Keratinocyte (primary cell): ENCODE measurements around the gene PCAT6.

Experiments used
- CTCF ChIP-seq, 3 experiments: IDR thresholded peaks in 1 of 3; conservative IDR thresholded peaks in 1 of 3; optimal IDR thresholded peaks in 1 of 3; 2 replicates in 2 of 3; 3 replicates in 1 of 3; pipeline versions ENCODE3 to v1.5.1; 2011; ENCODE audit warnings: low read length in 3 of 3, mild to moderate bottlenecking in 3 of 3, moderate library complexity in 2 of 3, control low read depth in 1 of 3, inconsistent platforms in 1 of 3; ENCODE audit not compliant: insufficient read depth in 2 of 3; ENCODE audit errors: extremely low read depth in 1 of 3
- EZH2 ChIP-seq: IDR thresholded peaks from one replicate; pipeline ENCODE4 v1.6.1; 2012; ENCODE audit warnings: inconsistent platforms, mild to moderate bottlenecking, low read length, moderate library complexity

GRCh38 chr1:202858331-202858730 is 47.6 kb downstream of the PCAT6 start:
- TF ChIP-seq CTCF (optimal IDR thresholded peaks at IDR 0.05 in 1 of 3, IDR thresholded peaks at IDR 0.05 in 1 of 3, conservative IDR thresholded peaks at IDR 0.05 in 1 of 3; ENCODE audit: extremely low read depth in 1 of 3, insufficient read depth in 2 of 3, low read length in 3 of 3): no peak
- TF ChIP-seq EZH2: no peak
